Measurements from ENCODE around the gene RUNX1.
"Not testable (repeated sequence)": the region's sequence is repeated elsewhere in the genome, so short reads cannot be mapped to it uniquely, and the experiment has no call there.

The RUNX1 gene

DNA sequence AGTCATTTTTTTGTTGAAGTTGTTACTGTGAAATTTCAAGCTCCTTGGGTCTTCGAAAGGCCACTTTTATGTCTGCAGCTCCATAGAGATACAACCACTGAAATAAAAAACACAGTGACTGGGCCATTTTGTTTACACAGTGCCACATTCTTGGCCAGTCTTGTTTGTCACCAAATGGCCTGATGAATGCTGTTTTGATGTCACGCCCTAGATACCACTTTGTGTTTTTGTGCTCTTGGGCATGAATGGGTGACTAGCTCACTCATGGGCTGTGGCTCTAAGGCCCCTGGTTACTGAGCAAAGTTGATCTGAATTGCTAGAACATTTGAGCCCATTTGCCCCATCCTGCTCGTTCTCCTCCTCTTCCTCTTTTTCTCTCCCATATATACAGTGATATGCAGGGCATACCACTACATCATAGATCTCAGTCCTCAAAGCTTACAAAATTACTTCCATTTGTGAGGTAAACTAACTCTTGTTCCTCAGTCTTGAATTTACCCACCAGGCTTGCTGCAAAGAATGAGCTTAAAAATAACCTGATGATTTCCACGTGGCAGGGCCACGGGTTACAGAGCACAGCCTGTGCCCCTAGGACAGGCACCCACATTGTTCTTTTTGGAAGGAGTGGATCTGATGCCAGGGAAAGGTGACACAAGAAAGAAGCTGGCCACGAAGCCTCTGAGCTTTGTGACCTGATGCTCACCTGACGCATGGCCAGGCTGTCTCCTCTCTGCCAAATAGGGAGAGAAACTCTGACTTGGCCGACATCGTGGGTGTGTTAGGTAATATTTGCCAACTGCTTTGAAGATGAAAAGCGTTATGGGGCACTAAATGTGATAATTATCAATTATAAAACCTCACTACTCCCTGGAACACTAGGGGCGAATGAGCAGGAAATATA, 92.4 kb downstream of the RUNX1 start:
- TF ChIP-seq, protein P1, sequence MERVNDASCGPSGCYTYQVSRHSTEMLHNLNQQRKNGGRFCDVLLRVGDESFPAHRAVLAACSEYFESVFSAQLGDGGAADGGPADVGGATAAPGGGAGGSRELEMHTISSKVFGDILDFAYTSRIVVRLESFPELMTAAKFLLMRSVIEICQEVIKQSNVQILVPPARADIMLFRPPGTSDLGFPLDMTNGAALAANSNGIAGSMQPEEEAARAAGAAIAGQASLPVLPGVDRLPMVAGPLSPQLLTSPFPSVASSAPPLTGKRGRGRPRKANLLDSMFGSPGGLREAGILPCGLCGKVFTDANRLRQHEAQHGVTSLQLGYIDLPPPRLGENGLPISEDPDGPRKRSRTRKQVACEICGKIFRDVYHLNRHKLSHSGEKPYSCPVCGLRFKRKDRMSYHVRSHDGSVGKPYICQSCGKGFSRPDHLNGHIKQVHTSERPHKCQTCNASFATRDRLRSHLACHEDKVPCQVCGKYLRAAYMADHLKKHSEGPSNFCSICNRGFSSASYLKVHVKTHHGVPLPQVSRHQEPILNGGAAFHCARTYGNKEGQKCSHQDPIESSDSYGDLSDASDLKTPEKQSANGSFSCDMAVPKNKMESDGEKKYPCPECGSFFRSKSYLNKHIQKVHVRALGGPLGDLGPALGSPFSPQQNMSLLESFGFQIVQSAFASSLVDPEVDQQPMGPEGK (CRISPR knock-in tag; IDR thresholded peaks at IDR 0.05; ENCODE audit: borderline replicate concordance), result no peak
- TF ChIP-seq OSR1 (CRISPR knock-in tag; IDR thresholded peaks at IDR 0.05) (no peak), ZFP3 (CRISPR knock-in tag; IDR thresholded peaks at IDR 0.05) (no peak), ZFP30 (CRISPR knock-in tag; IDR thresholded peaks at IDR 0.05) (no peak), SNAI2 (CRISPR knock-in tag; IDR thresholded peaks at IDR 0.05) (no peak), ISL1 (CRISPR knock-in tag; IDR thresholded peaks at IDR 0.05) (no peak), GLIS3 (CRISPR knock-in tag; IDR thresholded peaks at IDR 0.05) (no peak), TCF4 (CRISPR knock-in tag; IDR thresholded peaks at IDR 0.05; ENCODE audit: borderline replicate concordance) (no peak), TOX (CRISPR knock-in tag; IDR thresholded peaks at IDR 0.05; ENCODE audit: borderline replicate concordance) (no peak), BACH2 (CRISPR knock-in tag; IDR thresholded peaks at IDR 0.05; ENCODE audit: borderline replicate concordance) (no peak), ZNF70 (CRISPR knock-in tag; IDR thresholded peaks at IDR 0.05) (no peak)
- TF ChIP-seq, protein P2, sequence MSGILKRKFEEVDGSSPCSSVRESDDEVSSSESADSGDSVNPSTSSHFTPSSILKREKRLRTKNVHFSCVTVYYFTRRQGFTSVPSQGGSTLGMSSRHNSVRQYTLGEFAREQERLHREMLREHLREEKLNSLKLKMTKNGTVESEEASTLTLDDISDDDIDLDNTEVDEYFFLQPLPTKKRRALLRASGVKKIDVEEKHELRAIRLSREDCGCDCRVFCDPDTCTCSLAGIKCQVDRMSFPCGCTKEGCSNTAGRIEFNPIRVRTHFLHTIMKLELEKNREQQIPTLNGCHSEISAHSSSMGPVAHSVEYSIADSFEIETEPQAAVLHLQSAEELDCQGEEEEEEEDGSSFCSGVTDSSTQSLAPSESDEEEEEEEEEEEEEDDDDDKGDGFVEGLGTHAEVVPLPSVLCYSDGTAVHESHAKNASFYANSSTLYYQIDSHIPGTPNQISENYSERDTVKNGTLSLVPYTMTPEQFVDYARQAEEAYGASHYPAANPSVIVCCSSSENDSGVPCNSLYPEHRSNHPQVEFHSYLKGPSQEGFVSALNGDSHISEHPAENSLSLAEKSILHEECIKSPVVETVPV (CRISPR knock-in tag; IDR thresholded peaks at IDR 0.05), result no peak
- ATAC-seq, result no peak

DNA sequence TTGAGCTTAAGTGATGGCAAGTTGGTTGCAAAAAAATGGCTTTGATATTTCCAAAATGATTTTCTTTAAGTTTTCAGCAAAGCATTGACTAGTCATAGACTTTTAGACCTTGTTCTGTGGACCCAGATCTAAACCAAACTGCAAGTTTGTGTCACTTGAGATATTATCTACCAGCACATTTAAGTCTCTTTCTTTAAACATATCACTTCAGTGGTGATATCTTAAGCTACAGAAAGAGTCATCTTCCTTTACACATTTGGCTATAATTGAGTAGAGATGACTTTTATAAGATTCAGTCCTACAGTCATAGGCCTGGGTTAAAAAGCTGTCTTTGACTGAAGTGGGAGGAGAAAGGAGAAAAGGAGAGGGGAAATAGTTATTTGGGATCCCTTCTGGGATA, 95.2 kb downstream of the RUNX1 start:
- ATAC-seq, result no peak
- TF ChIP-seq, protein P3, sequence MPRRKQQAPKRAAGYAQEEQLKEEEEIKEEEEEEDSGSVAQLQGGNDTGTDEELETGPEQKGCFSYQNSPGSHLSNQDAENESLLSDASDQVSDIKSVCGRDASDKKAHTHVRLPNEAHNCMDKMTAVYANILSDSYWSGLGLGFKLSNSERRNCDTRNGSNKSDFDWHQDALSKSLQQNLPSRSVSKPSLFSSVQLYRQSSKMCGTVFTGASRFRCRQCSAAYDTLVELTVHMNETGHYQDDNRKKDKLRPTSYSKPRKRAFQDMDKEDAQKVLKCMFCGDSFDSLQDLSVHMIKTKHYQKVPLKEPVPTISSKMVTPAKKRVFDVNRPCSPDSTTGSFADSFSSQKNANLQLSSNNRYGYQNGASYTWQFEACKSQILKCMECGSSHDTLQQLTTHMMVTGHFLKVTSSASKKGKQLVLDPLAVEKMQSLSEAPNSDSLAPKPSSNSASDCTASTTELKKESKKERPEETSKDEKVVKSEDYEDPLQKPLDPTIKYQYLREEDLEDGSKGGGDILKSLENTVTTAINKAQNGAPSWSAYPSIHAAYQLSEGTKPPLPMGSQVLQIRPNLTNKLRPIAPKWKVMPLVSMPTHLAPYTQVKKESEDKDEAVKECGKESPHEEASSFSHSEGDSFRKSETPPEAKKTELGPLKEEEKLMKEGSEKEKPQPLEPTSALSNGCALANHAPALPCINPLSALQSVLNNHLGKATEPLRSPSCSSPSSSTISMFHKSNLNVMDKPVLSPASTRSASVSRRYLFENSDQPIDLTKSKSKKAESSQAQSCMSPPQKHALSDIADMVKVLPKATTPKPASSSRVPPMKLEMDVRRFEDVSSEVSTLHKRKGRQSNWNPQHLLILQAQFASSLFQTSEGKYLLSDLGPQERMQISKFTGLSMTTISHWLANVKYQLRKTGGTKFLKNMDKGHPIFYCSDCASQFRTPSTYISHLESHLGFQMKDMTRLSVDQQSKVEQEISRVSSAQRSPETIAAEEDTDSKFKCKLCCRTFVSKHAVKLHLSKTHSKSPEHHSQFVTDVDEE (CRISPR knock-in tag; IDR thresholded peaks at IDR 0.05), result no peak
- TF ChIP-seq, protein P1 (CRISPR knock-in tag; IDR thresholded peaks at IDR 0.05; ENCODE audit: borderline replicate concordance), result no peak
- TF ChIP-seq CSDC2 (CRISPR knock-in tag; IDR thresholded peaks at IDR 0.05) (no peak), ARNTL (CRISPR knock-in tag; IDR thresholded peaks at IDR 0.05; ENCODE audit: borderline replicate concordance, low read depth) (no peak), TOX (CRISPR knock-in tag; IDR thresholded peaks at IDR 0.05; ENCODE audit: borderline replicate concordance) (no peak)

DNA sequence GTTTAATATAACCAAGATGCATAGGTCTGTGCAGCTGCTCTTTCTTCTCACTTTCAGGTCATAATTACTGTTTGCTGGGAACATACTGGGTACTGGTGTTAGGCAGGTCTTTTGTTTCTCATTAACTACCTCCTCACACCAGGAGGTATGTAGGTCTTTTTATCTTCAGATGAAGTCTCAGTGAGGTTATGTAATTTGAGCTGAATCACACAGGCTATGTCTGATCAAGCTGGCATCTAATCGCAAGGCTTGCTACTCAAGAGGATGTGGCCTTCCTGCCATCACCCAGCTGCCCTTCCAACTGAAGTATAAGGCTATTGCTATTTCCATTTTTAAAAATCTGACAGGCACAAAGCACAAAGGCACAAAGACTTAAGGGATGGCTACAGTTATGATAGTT, 96.4 kb downstream of the RUNX1 start:
- TF ChIP-seq ZFP3 (CRISPR knock-in tag; IDR thresholded peaks at IDR 0.05), result no peak
- TF ChIP-seq BACH2 (CRISPR knock-in tag; IDR thresholded peaks at IDR 0.05; ENCODE audit: borderline replicate concordance), result no peak
- no peak for TF ChIP-seq TCF4 (CRISPR knock-in tag; IDR thresholded peaks at IDR 0.05; ENCODE audit: borderline replicate concordance)
- no peak for TF ChIP-seq OSR1 (CRISPR knock-in tag; IDR thresholded peaks at IDR 0.05)
- no peak for TF ChIP-seq ARNTL (CRISPR knock-in tag; IDR thresholded peaks at IDR 0.05; ENCODE audit: borderline replicate concordance, low read depth)
- TF ChIP-seq ISL1 (CRISPR knock-in tag; IDR thresholded peaks at IDR 0.05), result no peak
- no peak for ATAC-seq

DNA sequence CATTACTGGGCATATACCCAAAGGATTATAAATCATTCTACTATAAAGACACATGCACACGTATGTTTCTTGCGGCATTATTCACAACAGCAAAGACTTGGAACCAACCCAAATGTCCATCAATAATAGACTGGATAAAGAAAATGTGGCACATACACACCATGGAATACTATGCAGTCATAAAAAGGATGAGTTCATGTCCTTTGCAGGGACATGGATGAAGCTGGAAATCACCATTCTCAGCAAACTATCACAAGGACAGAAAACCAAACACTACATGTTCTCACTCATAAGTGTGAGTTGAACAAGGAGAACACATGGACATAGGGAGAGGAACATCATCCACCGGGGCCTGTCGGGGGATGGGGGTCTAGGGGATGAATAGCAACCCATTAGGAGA, 97.2 kb downstream of the RUNX1 start:
- not testable (repeated sequence) for ATAC-seq

DNA sequence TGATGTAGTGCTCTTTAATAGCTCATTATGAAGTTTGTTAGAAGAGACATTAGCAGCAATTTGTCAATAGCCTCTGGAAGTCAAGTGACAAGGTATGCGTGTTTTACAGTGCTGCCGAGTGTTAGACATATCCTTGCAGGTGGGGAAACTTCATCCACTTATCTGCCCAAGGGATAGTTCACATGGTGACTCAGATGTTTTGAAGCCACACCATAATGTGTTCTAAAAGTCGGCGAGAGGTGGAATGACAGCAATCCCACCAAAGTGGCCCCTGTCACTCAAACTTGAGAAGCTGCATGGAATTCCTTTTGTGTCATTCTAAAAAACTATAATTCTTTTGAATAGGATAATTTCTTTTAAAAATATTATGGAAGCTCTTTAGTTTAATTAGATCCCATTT, 98.1 kb downstream of the RUNX1 start:
- ATAC-seq, result no peak
- TF ChIP-seq ZNF565 (CRISPR knock-in tag; conservative IDR thresholded peaks at IDR 0.05; ENCODE audit: low read depth) (no peak), PPARA (CRISPR knock-in tag; IDR thresholded peaks at IDR 0.05; ENCODE audit: borderline replicate concordance) (no peak), BACH2 (CRISPR knock-in tag; IDR thresholded peaks at IDR 0.05; ENCODE audit: borderline replicate concordance) (no peak), ARNTL (CRISPR knock-in tag; IDR thresholded peaks at IDR 0.05; ENCODE audit: borderline replicate concordance, low read depth) (no peak), ZNF70 (CRISPR knock-in tag; IDR thresholded peaks at IDR 0.05) (no peak), RARB (CRISPR knock-in tag; IDR thresholded peaks at IDR 0.05) (no peak), ZNF8 (CRISPR knock-in tag; IDR thresholded peaks at IDR 0.05) (no peak), TCF4 (CRISPR knock-in tag; IDR thresholded peaks at IDR 0.05; ENCODE audit: borderline replicate concordance) (no peak), ZC3H10 (CRISPR knock-in tag; IDR thresholded peaks at IDR 0.05) (no peak)
- TF ChIP-seq, protein P4, sequence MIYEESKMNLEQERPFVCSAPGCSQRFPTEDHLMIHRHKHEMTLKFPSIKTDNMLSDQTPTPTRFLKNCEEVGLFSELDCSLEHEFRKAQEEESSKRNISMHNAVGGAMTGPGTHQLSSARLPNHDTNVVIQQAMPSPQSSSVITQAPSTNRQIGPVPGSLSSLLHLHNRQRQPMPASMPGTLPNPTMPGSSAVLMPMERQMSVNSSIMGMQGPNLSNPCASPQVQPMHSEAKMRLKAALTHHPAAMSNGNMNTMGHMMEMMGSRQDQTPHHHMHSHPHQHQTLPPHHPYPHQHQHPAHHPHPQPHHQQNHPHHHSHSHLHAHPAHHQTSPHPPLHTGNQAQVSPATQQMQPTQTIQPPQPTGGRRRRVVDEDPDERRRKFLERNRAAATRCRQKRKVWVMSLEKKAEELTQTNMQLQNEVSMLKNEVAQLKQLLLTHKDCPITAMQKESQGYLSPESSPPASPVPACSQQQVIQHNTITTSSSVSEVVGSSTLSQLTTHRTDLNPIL (CRISPR knock-in tag; IDR thresholded peaks at IDR 0.05; ENCODE audit: low read depth), result no peak

Measured in SK-N-SH treated with all-trans-retinoic acid at 6 μM for 48 hours (cell line).